Amygdala (tissue), 56 donors: Measurements from ENCODE around the gene MBD5.
"Not testable (repeated sequence)": the region's sequence is repeated elsewhere in the genome, so short reads cannot be mapped to it uniquely, and the experiment has no call there.

ENCODE experiments used
- DNase-seq, 56 donors: peaks; one replicate each; lab custom pipeline; 2025; lab: John Stamatoyannopoulos, UW

Gene MBD5

GRCh38 chr2:148533685-148534084 lies 512.8 kb downstream of the MBD5 start:
- DNase-seq: no peak

GRCh38 chr2:148534416-148535204 lies 513.7 kb downstream of the MBD5 start:
- DNase-seq: peak in 3 of 56 donors; percentile 11 to 17 (median 16)

- no peak for DNase-seq
Measured at GRCh38 chr2:148538375-148538774, 517.5 kb downstream of the MBD5 start.

GRCh38 chr2:148540022-148540421 lies 519.1 kb downstream of the MBD5 start:
- no peak for DNase-seq

- no peak for DNase-seq
Measured at GRCh38 chr2:148541792-148542191, 520.9 kb downstream of the MBD5 start.

- DNase-seq: no peak
Measured at GRCh38 chr2:148542614-148543013, 521.7 kb downstream of the MBD5 start.

- not testable (repeated sequence) for DNase-seq
Measured at GRCh38 chr2:148543088-148543540, 522.2 kb downstream of the MBD5 start.

GRCh38 chr2:148545390-148546256 lies 524.7 kb downstream of the MBD5 start:
- DNase-seq: no peak

- no peak for DNase-seq
Measured at GRCh38 chr2:148546270-148546669, 525.4 kb downstream of the MBD5 start.

GRCh38 chr2:148548716-148549400 lies 528.0 kb downstream of the MBD5 start:
- no peak for DNase-seq

GRCh38 chr2:148552675-148553331 lies 531.9 kb downstream of the MBD5 start:
- peak in 2 of 56 donors; percentile 5 to 20 for DNase-seq

GRCh38 chr2:148553332-148553887 lies 532.5 kb downstream of the MBD5 start:
- DNase-seq: no peak

- DNase-seq: no peak
Measured at GRCh38 chr2:148554459-148555247, 533.8 kb downstream of the MBD5 start.

GRCh38 chr2:148555622-148556294 lies 534.9 kb downstream of the MBD5 start:
- DNase-seq: no peak

GRCh38 chr2:148557844-148558436 lies 537.0 kb downstream of the MBD5 start:
- DNase-seq: no peak

GRCh38 chr2:148560496-148560895 lies 539.6 kb downstream of the MBD5 start:
- no peak for DNase-seq

- DNase-seq: no peak
Measured at GRCh38 chr2:148561389-148561788, 540.5 kb downstream of the MBD5 start.

- no peak for DNase-seq
Measured at GRCh38 chr2:148565272-148565894, 544.5 kb downstream of the MBD5 start.
